PC-9 (cell line): ENCODE data around the gene SOCS7. TPM values are rescaled to one million over a fixed set of nuclear protein-coding genes. Genes with fewer than 3 reads are reported as not detected.

Source experiments
- BruUV-seq: library from RNA; stranded (reverse); fragments of 400-500 nt; replicated peaks from 2 replicates; lab custom pipeline; 2021; lab: Mats Ljungman, UMichigan
- CTCF ChIA-PET: fragments of 300-600 bp; sonication (Branson Sonifier 250); formaldehyde crosslinking; loops from one replicate; lab custom pipeline; 2022; ENCODE audit warnings: antibody characterized with exemption; lab: Charles Lee
- POLR2A ChIA-PET: fragments of 300-600 bp; sonication (Branson Sonifier 250); formaldehyde crosslinking; loops from one replicate; lab custom pipeline; 2022; ENCODE audit warnings: antibody characterized with exemption; ENCODE audit not compliant: unreplicated experiment; lab: Charles Lee
- DNase-seq, 2 experiments: peaks; one replicate each; pipeline versions ENCODE4 v3.0.0 to v3.0.0-alpha.2; 2015 to 2022; ENCODE audit warnings: mixed read lengths in 1 of 2
- H2AFZ ChIP-seq: fragments of 200-600 bp; sonication (generic); 2 replicates; pipeline ENCODE4 v1.8.1; 2017; ENCODE audit warnings: antibody characterized with exemption
- H3F3A ChIP-seq: fragments of 200-600 bp; sonication (generic); 2 replicates; pipeline ENCODE4 v1.8.1; 2017; ENCODE audit warnings: antibody characterized with exemption, mild to moderate bottlenecking, low read depth; ENCODE audit not compliant: insufficient read depth
- H3K27ac ChIP-seq: fragments of 200-600 bp; sonication (generic); 2 replicates; pipeline ENCODE4 v1.6.1; 2016; ENCODE audit warnings: mixed run types
- H3K27me3 ChIP-seq: fragments of 200-600 bp; sonication (generic); 2 replicates; pipeline ENCODE4 v1.6.1; 2016; ENCODE audit warnings: low read depth, mixed run types; ENCODE audit not compliant: insufficient read depth
- H3K36me3 ChIP-seq: fragments of 200-600 bp; sonication (generic); 2 replicates; pipeline ENCODE4 v1.6.1; 2016; ENCODE audit warnings: low read depth, mixed run types
- H3K4me1 ChIP-seq: fragments of 200-600 bp; sonication (generic); replicated peaks from 2 replicates; pipeline ENCODE4 v1.6.1; 2016; ENCODE audit warnings: mixed run types; ENCODE audit not compliant: insufficient read depth
- H3K4me2 ChIP-seq: fragments of 200-600 bp; sonication (generic); 2 replicates; pipeline ENCODE4 v1.6.1; 2017; ENCODE audit warnings: mixed run types
- H3K4me3 ChIP-seq: fragments of 200-600 bp; sonication (generic); 2 replicates; pipeline ENCODE4 v1.6.1; 2016; ENCODE audit warnings: mixed run types
- H3K79me2 ChIP-seq: fragments of 200-600 bp; sonication (generic); 2 replicates; pipeline ENCODE4 v1.6.1; 2017; ENCODE audit warnings: low read depth, mixed run types
- H3K9me2 ChIP-seq: fragments of 200-600 bp; sonication (generic); 2 replicates; pipeline ENCODE4 v1.8.1; 2017; ENCODE audit warnings: mild to moderate bottlenecking; ENCODE audit not compliant: insufficient read depth
- H3K9me3 ChIP-seq: fragments of 200-600 bp; sonication (generic); 2 replicates; pipeline ENCODE4 v1.8.1; 2016; ENCODE audit warnings: low read depth; ENCODE audit not compliant: insufficient read depth
- H4K20me1 ChIP-seq: fragments of 200-600 bp; sonication (generic); 2 replicates; pipeline ENCODE4 v1.8.1; 2017; ENCODE audit not compliant: insufficient read depth
- EZH2 ChIP-seq: fragments of 200-600 bp; sonication (generic); IDR thresholded peaks from 2 replicates; pipeline ENCODE4 v1.8.0; 2017; ENCODE audit warnings: antibody characterized with exemption, low read depth
- intact Hi-C: fragments of 100-400 bp; cut with micrococcal nuclease; formaldehyde crosslinking; loops from one replicate; pipeline ENCODE4 v1.10.0; 2022; ENCODE audit not compliant: unreplicated experiment
- total RNA-seq: library from RNA; stranded (reverse); gene quantifications from 2 replicates; pipeline ENCODE4 v1.2.3, GENCODE V29; 2021
- TF ChIP-seq, protein P1 (sequence below): fragments of 200-600 bp; sonication (generic); conservative IDR thresholded peaks from 2 replicates; pipeline ENCODE4 v1.6.1; 2017; ENCODE audit warnings: mixed run types, antibody characterized with exemption, mild to moderate bottlenecking, moderate library complexity

Gene SOCS7
- total RNA-seq, 1 experiment from 2014 or later = 19.6 TPM

- POLR2A ChIA-PET = no interaction called here
- H3K27me3 ChIP-seq = no peaks in the 10 kb centered on the region
- no peaks in the 10 kb centered on the region for H3K9me2 ChIP-seq
- no TSS peak for BruUV-seq
- intact Hi-C loops = loop anchor here (1.0 to 5.0 kb wide), 2 partner anchors 10 to 413 kb away; no protein-coding TSS in a partner anchor
- H3K4me1 ChIP-seq = peaks cover 70% of the 10 kb centered on the region
- peak overlapping the region; percentile 95 for H3K4me2 ChIP-seq
- H3K4me3 ChIP-seq = peak overlapping the region; percentile 67
- peak overlapping the region; percentile 55; the same call in 1 of the 2 replicates for H2AFZ ChIP-seq
- peaks cover 42% of the 10 kb centered on the region for H3K79me2 ChIP-seq
- CTCF ChIA-PET = no interaction called here
- TF ChIP-seq, protein P1, sequence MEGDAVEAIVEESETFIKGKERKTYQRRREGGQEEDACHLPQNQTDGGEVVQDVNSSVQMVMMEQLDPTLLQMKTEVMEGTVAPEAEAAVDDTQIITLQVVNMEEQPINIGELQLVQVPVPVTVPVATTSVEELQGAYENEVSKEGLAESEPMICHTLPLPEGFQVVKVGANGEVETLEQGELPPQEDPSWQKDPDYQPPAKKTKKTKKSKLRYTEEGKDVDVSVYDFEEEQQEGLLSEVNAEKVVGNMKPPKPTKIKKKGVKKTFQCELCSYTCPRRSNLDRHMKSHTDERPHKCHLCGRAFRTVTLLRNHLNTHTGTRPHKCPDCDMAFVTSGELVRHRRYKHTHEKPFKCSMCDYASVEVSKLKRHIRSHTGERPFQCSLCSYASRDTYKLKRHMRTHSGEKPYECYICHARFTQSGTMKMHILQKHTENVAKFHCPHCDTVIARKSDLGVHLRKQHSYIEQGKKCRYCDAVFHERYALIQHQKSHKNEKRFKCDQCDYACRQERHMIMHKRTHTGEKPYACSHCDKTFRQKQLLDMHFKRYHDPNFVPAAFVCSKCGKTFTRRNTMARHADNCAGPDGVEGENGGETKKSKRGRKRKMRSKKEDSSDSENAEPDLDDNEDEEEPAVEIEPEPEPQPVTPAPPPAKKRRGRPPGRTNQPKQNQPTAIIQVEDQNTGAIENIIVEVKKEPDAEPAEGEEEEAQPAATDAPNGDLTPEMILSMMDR = no peak
- TF ChIP-seq EZH2 = no peak
- H4K20me1 ChIP-seq = peaks cover 28% of the 10 kb centered on the region
- H3K9me3 ChIP-seq = no peaks in the 10 kb centered on the region
- peak overlapping the region; percentile 38 for H3K27ac ChIP-seq
- peak in 1 of 2 experiments; percentile 37 for DNase-seq
- H3K36me3 ChIP-seq = no peaks in the 10 kb centered on the region
- peaks cover 39% of the 10 kb centered on the region for H3F3A ChIP-seq
Measured at GRCh38 chr17:38453951-38454421, 102.3 kb downstream of the SOCS7 start.

DNA sequence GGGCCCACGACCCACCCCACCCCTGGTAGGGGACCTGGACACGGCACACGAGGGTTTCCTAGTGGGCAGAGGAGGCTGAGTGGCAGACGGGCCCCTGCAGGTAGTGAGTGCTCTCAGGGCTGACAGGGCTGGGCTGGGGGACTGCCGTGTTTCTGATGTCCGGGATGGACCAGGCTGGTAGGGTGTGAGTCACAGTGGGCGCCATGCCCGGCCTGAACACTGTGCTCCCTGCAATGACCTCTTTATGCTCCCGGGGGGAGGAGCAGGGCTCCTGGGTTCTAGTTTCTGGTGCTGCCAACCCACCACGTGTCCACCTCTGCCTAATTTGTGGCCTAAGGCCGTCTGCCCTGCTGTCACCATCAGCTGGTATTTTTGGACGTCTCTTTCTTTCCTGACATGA, 102.9 kb downstream of the SOCS7 start:
- peaks cover 36% of the 10 kb centered on the region for H3F3A ChIP-seq
- H2AFZ ChIP-seq = peak overlapping the region; percentile 55; the same call in 1 of the 2 replicates
- peak overlapping the region; percentile 67 for H3K4me3 ChIP-seq
- BruUV-seq = no TSS peak
- H3K27me3 ChIP-seq = no peaks in the 10 kb centered on the region
- intact Hi-C loops = loop anchor here (1.0 to 5.0 kb wide), 2 partner anchors 10 to 413 kb away; no protein-coding TSS in a partner anchor
- no peaks in the 10 kb centered on the region for H3K36me3 ChIP-seq
- peak overlapping the region; percentile 95 for H3K4me2 ChIP-seq
- H3K9me2 ChIP-seq = no peaks in the 10 kb centered on the region
- H3K4me1 ChIP-seq = peaks cover 65% of the 10 kb centered on the region
- H3K79me2 ChIP-seq = peaks cover 42% of the 10 kb centered on the region
- H4K20me1 ChIP-seq = peaks cover 28% of the 10 kb centered on the region
- DNase-seq = peak; percentile 74 to 84
- peak overlapping the region; percentile 38 for H3K27ac ChIP-seq
- H3K9me3 ChIP-seq = no peaks in the 10 kb centered on the region
- ChIA-PET CTCF (no interaction called here), POLR2A (no interaction called here)
- TF ChIP-seq EZH2 = no peak
- TF ChIP-seq, protein P1 = no peak

Other genes starting within 250 kb of the SOCS7 start
- gene TBC1D3E, start 223.9 kb upstream of the SOCS7 start, total RNA-seq = not detected in 2 replicates
- gene TBC1D3, start 159.3 kb upstream of the SOCS7 start, total RNA-seq = not detected in 2 replicates
- gene MRPL45, start 54.7 kb upstream of the SOCS7 start, total RNA-seq = 50.6 and 56.2 TPM in 2 replicates
- gene GPR179, start 7.9 kb upstream of the SOCS7 start, total RNA-seq = 0.57 and 0.58 TPM in 2 replicates
- gene ARHGAP23, start 76.6 kb downstream of the SOCS7 start, total RNA-seq = 129 and 137 TPM in 2 replicates